ENCODE data around the gene RNF220.

- TF ChIP-seq, protein P1, sequence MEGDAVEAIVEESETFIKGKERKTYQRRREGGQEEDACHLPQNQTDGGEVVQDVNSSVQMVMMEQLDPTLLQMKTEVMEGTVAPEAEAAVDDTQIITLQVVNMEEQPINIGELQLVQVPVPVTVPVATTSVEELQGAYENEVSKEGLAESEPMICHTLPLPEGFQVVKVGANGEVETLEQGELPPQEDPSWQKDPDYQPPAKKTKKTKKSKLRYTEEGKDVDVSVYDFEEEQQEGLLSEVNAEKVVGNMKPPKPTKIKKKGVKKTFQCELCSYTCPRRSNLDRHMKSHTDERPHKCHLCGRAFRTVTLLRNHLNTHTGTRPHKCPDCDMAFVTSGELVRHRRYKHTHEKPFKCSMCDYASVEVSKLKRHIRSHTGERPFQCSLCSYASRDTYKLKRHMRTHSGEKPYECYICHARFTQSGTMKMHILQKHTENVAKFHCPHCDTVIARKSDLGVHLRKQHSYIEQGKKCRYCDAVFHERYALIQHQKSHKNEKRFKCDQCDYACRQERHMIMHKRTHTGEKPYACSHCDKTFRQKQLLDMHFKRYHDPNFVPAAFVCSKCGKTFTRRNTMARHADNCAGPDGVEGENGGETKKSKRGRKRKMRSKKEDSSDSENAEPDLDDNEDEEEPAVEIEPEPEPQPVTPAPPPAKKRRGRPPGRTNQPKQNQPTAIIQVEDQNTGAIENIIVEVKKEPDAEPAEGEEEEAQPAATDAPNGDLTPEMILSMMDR (IDR thresholded peaks at IDR 0.05; ENCODE audit: extremely low read depth in 1 of 2, insufficient read depth in 1 of 2, low read depth in 1 of 2, low read length in 2 of 2): no peak
- TF ChIP-seq EZH2 (IDR thresholded peaks at IDR 0.05; ENCODE audit: borderline replicate concordance, low read depth, low read length, severe bottlenecking): no peak
- TF ChIP-seq, protein P2, sequence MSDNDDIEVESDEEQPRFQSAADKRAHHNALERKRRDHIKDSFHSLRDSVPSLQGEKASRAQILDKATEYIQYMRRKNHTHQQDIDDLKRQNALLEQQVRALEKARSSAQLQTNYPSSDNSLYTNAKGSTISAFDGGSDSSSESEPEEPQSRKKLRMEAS (IDR thresholded peaks at IDR 0.05; ENCODE audit: insufficient read depth, insufficient read length): no peak
- no peak for TF ChIP-seq POLR2A (IDR thresholded peaks at IDR 0.05; ENCODE audit: low read depth, low read length)
- no peak for TF ChIP-seq POLR2AphosphoS5 (IDR thresholded peaks at IDR 0.05; ENCODE audit: insufficient read depth, low read depth, low read length)
- TF ChIP-seq FOS (IDR thresholded peaks at IDR 0.05; ENCODE audit: borderline replicate concordance, insufficient read depth, low read length): no peak
- no peak for TF ChIP-seq MYC (IDR thresholded peaks at IDR 0.05; ENCODE audit: low read depth, low read length)
These were observed 289.9 kb downstream of the RNF220 start for GRCh38 chr1:44694863-44695478.
